K562 (cell line): ENCODE results near the gene ENKUR.

Experiments used
- DMBX1 ChIP-seq: fragments of 250-450 bp; sonication (Bioruptor Pico); IDR thresholded peaks from 2 replicates; pipeline ENCODE4 v1.8.0; 2022; ENCODE audit warnings: inconsistent platforms, mild to moderate bottlenecking, moderate library complexity, borderline replicate concordance
- ERF ChIP-seq: fragments of 450-650 bp; formaldehyde crosslinking; IDR thresholded peaks from 2 replicates; pipeline ENCODE4 v1.4.0; 2020; ENCODE audit warnings: mild to moderate bottlenecking, mixed read lengths
- FOXK1 ChIP-seq: sonication (generic); formaldehyde crosslinking; IDR thresholded peaks from 2 replicates; pipeline ENCODE4 v1.8.0; 2022; ENCODE audit warnings: missing genetic modification reagents, mild to moderate bottlenecking, borderline replicate concordance
- KLF16 ChIP-seq: IDR thresholded peaks from 2 replicates; pipeline ENCODE4 v1.6.1; 2016; ENCODE audit warnings: antibody characterized with exemption
- POLR2A ChIP-seq: fragments of 450-650 bp; conservative IDR thresholded peaks from 2 replicates; pipeline ENCODE4 v1.6.1; 2016
- STAT5B ChIP-seq: fragments of 250-450 bp; sonication (Bioruptor Pico); IDR thresholded peaks from 2 replicates; pipeline ENCODE4 v1.8.0; 2021; ENCODE audit warnings: mild to moderate bottlenecking, inconsistent platforms
- TEAD4 ChIP-seq, 2 experiments: sonication (generic) in 1 of 2; formaldehyde crosslinking in 1 of 2; IDR thresholded peaks; 2 replicates each; pipeline versions ENCODE4 v1.6.1 to v1.8.0; 2012 to 2022; ENCODE audit warnings: borderline replicate concordance in 1 of 2, inconsistent platforms in 1 of 2, low read length in 1 of 2, mild to moderate bottlenecking in 1 of 2, missing genetic modification reagents in 1 of 2
- TF ChIP-seq, protein P1 (sequence below): fragments of 450-650 bp; formaldehyde crosslinking; conservative IDR thresholded peaks from 2 replicates; pipeline ENCODE4 v1.4.0; 2022; ENCODE audit warnings: mild to moderate bottlenecking, missing genetic modification characterization
- TF ChIP-seq, protein P2 (sequence below): sonication (generic); formaldehyde crosslinking; IDR thresholded peaks from 2 replicates; pipeline ENCODE4 v1.8.0; 2022; ENCODE audit warnings: missing genetic modification reagents, mild to moderate bottlenecking, borderline replicate concordance
- TF ChIP-seq, protein P3 (sequence below): IDR thresholded peaks from 3 replicates; pipeline ENCODE4 v1.6.1; 2011; ENCODE audit warnings: borderline replicate concordance, mild to moderate bottlenecking; ENCODE audit not compliant: insufficient read length, insufficient read depth
- TF ChIP-seq, protein P4 (sequence below), 2 experiments: fragments of 450-650 bp in 1 of 2; sonication (generic) in 1 of 2; formaldehyde crosslinking; conservative IDR thresholded peaks; 2 replicates each; pipeline versions ENCODE4 v1.4.0 to v1.8.1; 2020 to 2022; ENCODE audit warnings: mild to moderate bottlenecking in 1 of 2, missing genetic modification reagents in 1 of 2
- TF ChIP-seq, protein P5 (sequence below): IDR thresholded peaks from 2 replicates; pipeline ENCODE4 v1.6.1; 2011; ENCODE audit warnings: borderline replicate concordance, low read depth, mild to moderate bottlenecking, moderate library complexity, low read length; ENCODE audit not compliant: insufficient read depth, poor library complexity, severe bottlenecking
- TF ChIP-seq, protein P6 (sequence below): sonication (generic); formaldehyde crosslinking; IDR thresholded peaks from 2 replicates; pipeline ENCODE4 v1.8.1; 2022; ENCODE audit warnings: missing genetic modification reagents

DNA sequence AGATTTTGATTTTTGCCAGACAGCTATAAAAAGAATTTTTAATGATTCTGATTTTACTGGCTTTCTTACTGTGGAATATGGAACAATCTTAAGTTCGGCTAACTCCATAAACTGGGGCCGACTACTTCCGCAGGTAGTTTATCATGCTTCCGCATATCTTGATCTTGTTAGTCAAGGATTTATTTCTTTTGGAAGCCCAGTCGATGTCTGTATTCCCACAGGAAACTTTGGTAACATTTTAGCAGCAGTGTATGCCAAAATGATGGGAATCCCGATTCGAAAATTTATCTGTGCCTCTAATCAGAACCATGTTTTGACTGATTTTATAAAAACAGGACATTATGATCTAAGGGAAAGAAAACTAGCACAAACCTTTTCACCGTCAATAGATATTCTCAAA, 8.6 kb upstream of the ENKUR start:
- TF ChIP-seq POLR2A = no peak
- TF ChIP-seq, protein P1, sequence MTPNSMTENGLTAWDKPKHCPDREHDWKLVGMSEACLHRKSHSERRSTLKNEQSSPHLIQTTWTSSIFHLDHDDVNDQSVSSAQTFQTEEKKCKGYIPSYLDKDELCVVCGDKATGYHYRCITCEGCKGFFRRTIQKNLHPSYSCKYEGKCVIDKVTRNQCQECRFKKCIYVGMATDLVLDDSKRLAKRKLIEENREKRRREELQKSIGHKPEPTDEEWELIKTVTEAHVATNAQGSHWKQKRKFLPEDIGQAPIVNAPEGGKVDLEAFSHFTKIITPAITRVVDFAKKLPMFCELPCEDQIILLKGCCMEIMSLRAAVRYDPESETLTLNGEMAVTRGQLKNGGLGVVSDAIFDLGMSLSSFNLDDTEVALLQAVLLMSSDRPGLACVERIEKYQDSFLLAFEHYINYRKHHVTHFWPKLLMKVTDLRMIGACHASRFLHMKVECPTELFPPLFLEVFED (CRISPR knock-in tag) = no peak
- TF ChIP-seq, protein P2, sequence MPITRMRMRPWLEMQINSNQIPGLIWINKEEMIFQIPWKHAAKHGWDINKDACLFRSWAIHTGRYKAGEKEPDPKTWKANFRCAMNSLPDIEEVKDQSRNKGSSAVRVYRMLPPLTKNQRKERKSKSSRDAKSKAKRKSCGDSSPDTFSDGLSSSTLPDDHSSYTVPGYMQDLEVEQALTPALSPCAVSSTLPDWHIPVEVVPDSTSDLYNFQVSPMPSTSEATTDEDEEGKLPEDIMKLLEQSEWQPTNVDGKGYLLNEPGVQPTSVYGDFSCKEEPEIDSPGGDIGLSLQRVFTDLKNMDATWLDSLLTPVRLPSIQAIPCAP (CRISPR knock-in tag) = no peak
- no peak for TF ChIP-seq ERF (CRISPR knock-in tag)
- TF ChIP-seq, protein P3, sequence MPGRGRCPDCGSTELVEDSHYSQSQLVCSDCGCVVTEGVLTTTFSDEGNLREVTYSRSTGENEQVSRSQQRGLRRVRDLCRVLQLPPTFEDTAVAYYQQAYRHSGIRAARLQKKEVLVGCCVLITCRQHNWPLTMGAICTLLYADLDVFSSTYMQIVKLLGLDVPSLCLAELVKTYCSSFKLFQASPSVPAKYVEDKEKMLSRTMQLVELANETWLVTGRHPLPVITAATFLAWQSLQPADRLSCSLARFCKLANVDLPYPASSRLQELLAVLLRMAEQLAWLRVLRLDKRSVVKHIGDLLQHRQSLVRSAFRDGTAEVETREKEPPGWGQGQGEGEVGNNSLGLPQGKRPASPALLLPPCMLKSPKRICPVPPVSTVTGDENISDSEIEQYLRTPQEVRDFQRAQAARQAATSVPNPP = no peak
- no peak for TF ChIP-seq FOXK1 (CRISPR knock-in tag)
- no peak for TF ChIP-seq TEAD4 (IDR thresholded peaks at IDR 0.05; ENCODE audit: low read length)
- no peak for TF ChIP-seq TEAD4 (CRISPR knock-in tag; IDR thresholded peaks at IDR 0.05; ENCODE audit: borderline replicate concordance)
- TF ChIP-seq, protein P4, sequence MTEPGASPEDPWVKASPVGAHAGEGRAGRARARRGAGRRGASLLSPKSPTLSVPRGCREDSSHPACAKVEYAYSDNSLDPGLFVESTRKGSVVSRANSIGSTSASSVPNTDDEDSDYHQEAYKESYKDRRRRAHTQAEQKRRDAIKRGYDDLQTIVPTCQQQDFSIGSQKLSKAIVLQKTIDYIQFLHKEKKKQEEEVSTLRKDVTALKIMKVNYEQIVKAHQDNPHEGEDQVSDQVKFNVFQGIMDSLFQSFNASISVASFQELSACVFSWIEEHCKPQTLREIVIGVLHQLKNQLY (CRISPR knock-in tag; conservative IDR thresholded peaks at IDR 0.05) = no peak
- TF ChIP-seq, protein P5, sequence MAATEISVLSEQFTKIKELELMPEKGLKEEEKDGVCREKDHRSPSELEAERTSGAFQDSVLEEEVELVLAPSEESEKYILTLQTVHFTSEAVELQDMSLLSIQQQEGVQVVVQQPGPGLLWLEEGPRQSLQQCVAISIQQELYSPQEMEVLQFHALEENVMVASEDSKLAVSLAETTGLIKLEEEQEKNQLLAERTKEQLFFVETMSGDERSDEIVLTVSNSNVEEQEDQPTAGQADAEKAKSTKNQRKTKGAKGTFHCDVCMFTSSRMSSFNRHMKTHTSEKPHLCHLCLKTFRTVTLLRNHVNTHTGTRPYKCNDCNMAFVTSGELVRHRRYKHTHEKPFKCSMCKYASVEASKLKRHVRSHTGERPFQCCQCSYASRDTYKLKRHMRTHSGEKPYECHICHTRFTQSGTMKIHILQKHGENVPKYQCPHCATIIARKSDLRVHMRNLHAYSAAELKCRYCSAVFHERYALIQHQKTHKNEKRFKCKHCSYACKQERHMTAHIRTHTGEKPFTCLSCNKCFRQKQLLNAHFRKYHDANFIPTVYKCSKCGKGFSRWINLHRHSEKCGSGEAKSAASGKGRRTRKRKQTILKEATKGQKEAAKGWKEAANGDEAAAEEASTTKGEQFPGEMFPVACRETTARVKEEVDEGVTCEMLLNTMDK = no peak
- TF ChIP-seq, protein P6, sequence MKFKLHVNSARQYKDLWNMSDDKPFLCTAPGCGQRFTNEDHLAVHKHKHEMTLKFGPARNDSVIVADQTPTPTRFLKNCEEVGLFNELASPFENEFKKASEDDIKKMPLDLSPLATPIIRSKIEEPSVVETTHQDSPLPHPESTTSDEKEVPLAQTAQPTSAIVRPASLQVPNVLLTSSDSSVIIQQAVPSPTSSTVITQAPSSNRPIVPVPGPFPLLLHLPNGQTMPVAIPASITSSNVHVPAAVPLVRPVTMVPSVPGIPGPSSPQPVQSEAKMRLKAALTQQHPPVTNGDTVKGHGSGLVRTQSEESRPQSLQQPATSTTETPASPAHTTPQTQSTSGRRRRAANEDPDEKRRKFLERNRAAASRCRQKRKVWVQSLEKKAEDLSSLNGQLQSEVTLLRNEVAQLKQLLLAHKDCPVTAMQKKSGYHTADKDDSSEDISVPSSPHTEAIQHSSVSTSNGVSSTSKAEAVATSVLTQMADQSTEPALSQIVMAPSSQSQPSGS (CRISPR knock-in tag) = no peak
- TF ChIP-seq STAT5B (CRISPR knock-in tag) = no peak
- no peak for TF ChIP-seq DMBX1
- no peak for TF ChIP-seq KLF16
